SK-N-MC (cell line): ENCODE data around the gene LSP1.

Experiments
- EZH2 ChIP-seq: fragments of 200-600 bp; sonication (generic); IDR thresholded peaks from one replicate; pipeline ENCODE4 v1.6.1; 2017; ENCODE audit warnings: antibody characterized with exemption
- FOXP2 ChIP-seq: optimal IDR thresholded peaks from 2 replicates; pipeline ENCODE3; 2011; ENCODE audit warnings: mild to moderate bottlenecking, moderate library complexity; ENCODE audit not compliant: insufficient read depth; ENCODE audit errors: extremely low read length, control extremely low read depth
- POLR2AphosphoS5 ChIP-seq: IDR thresholded peaks from 2 replicates; pipeline ENCODE4 v1.6.1; 2012; ENCODE audit warnings: mild to moderate bottlenecking, low read depth, low read length, borderline replicate concordance

DNA sequence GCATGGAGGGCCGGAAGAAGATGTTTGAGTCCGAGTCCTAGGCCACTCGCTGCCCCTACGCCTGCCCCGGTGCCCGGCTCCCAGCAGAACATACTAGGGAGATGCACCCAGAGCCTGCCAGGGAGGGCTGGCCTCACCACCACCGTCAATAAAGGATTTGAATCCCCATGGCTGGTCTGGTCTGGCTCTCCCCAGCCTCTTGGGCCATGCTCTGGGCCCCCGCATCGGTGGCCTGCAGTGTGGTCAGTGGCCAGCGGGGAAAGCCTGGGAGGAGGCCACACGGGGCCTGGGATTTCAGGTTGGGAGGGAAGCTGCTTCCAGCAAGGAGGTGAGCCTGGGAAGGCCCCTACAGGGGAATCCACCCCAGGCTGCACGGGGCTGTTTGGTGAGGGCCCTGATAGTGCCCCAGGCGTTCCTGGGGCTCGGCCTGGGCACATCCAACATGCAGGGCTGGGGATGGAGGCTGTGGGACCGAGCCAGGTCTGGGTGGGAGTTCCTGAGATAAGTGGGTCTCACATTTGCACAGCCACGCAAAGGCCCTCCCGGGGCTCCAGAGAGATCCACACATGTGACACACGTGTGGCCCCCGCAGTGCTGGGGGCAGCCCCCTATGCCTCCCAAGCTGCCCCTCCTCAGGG lies 11.3 kb upstream of the LSP1 start:
- TF ChIP-seq EZH2 (no peak), POLR2AphosphoS5 (no peak), FOXP2 (no peak)
